Colonic mucosa (tissue), 4 donors: ENCODE data around the gene ANGPTL4. TPM values are rescaled to one million over a fixed set of nuclear protein-coding genes. Genes with fewer than 3 reads are reported as not detected.

ENCODE experiments used
- DNase-seq: peaks from one replicate; pipeline ENCODE4 v3.0.0-alpha.2; 2020
- H3K27ac ChIP-seq: fragments of 200-600 bp; one replicate; pipeline ENCODE4 v1.8.0; 2021
- H3K27me3 ChIP-seq: fragments of 200-600 bp; one replicate; pipeline ENCODE4 v1.8.0; 2021
- H3K36me3 ChIP-seq: fragments of 200-600 bp; one replicate; pipeline ENCODE4 v1.8.0; 2021
- H3K4me1 ChIP-seq: fragments of 200-600 bp; one replicate; pipeline ENCODE4 v1.8.0; 2021; ENCODE audit warnings: mild to moderate bottlenecking
- H3K4me3 ChIP-seq: fragments of 200-600 bp; one replicate; pipeline ENCODE4 v1.8.0; 2021
- H3K9ac ChIP-seq, 2 donors: one replicate each; pipeline ENCODE4 v1.7.0; 2013; ENCODE audit warnings: control low read depth in 2 of 2, low read depth in 2 of 2, low read length in 2 of 2
- H3K9me3 ChIP-seq: fragments of 200-600 bp; one replicate; pipeline ENCODE4 v1.8.0; 2021
- CTCF ChIP-seq: fragments of 200-600 bp; IDR thresholded peaks from one replicate; pipeline ENCODE4 v1.8.0; 2022; ENCODE audit warnings: antibody characterized with exemption, mild to moderate bottlenecking
- intact Hi-C: fragments of 100-400 bp; cut with DNase I; formaldehyde crosslinking; loops from one replicate; pipeline ENCODE4 v1.14.1; 2022
- total RNA-seq, 2 donors: library from RNA; stranded (reverse); fragmentation: NEBNext Ultra II Directional in 1 of 2; extraction: Animal tissue kit (Norgen Biotek cat#: 25700) in 1 of 2; gene quantifications; one replicate each; pipeline ENCODE4 v1.2.1, GENCODE V29; 2021
- donor health status: healthy.
- donor health status: DM: no; HTN: no; CAD: no.
- donor health status: DM: no; HTN: no; CAD: no.

ANGPTL4 gene
- total RNA-seq, 2 donors from 2014 or later = 7.7 to 8.1 TPM

GRCh38 chr19:8397271-8397670, 33.3 kb downstream of the ANGPTL4 start:
- H3K4me1 ChIP-seq = no peaks in the 10 kb centered on the region
- no peak overlapping the region for H3K27ac ChIP-seq
- intact Hi-C loops = loop anchor here (5.0 kb wide), 1 partner anchor 45 kb away; no protein-coding TSS in a partner anchor
- no peak overlapping the region for H3K4me3 ChIP-seq
- H3K9me3 ChIP-seq = no peaks in the 10 kb centered on the region
- no peaks in the 10 kb centered on the region for H3K27me3 ChIP-seq
- no peak overlapping the region for H3K9ac ChIP-seq
- TF ChIP-seq CTCF = no peak
- H3K36me3 ChIP-seq = peaks cover 6% of the 10 kb centered on the region
- DNase-seq = no peak

- intact Hi-C loops = loop anchor here (5.0 kb wide), 1 partner anchor 46 kb away; no protein-coding TSS in a partner anchor
- no peaks in the 10 kb centered on the region for H3K4me1 ChIP-seq
- H3K27me3 ChIP-seq = no peaks in the 10 kb centered on the region
- H3K36me3 ChIP-seq = peaks cover 7% of the 10 kb centered on the region
- no peak overlapping the region for H3K27ac ChIP-seq
- H3K9ac ChIP-seq = no peak overlapping the region
- no peaks in the 10 kb centered on the region for H3K9me3 ChIP-seq
- no peak for DNase-seq
- no peak overlapping the region for H3K4me3 ChIP-seq
- no peak for TF ChIP-seq CTCF
These were observed 33.9 kb downstream of the ANGPTL4 start for GRCh38 chr19:8397746-8398310.

- no peaks in the 10 kb centered on the region for H3K4me1 ChIP-seq
- intact Hi-C loops = loop anchor here (5.0 kb wide), 1 partner anchor 46 kb away; no protein-coding TSS in a partner anchor
- H3K36me3 ChIP-seq = peaks cover 7% of the 10 kb centered on the region
These were observed 34.4 kb downstream of the ANGPTL4 start for GRCh38 chr19:8398311-8398771.

GRCh38 chr19:8399681-8400188, 35.8 kb downstream of the ANGPTL4 start:
- H3K4me1 ChIP-seq = no peaks in the 10 kb centered on the region
- H3K27ac ChIP-seq = no peak overlapping the region
- TF ChIP-seq CTCF = no peak
- H3K27me3 ChIP-seq = no peaks in the 10 kb centered on the region
- no peak overlapping the region for H3K9ac ChIP-seq
- H3K9me3 ChIP-seq = no peaks in the 10 kb centered on the region
- DNase-seq = no peak
- intact Hi-C loops = loop anchor here (5.0 kb wide), 1 partner anchor 47 kb away; no protein-coding TSS in a partner anchor
- H3K4me3 ChIP-seq = no peak overlapping the region
- H3K36me3 ChIP-seq = peaks cover 7% of the 10 kb centered on the region

More at GRCh38 chr19:8398311-8398771, 34.4 kb downstream of the ANGPTL4 start:
- no peak for DNase-seq
- no peaks in the 10 kb centered on the region for H3K27me3 ChIP-seq
- H3K9me3 ChIP-seq = no peaks in the 10 kb centered on the region
- H3K9ac ChIP-seq = no peak overlapping the region
- no peak overlapping the region for H3K27ac ChIP-seq
- H3K4me3 ChIP-seq = no peak overlapping the region
- TF ChIP-seq CTCF = no peak

- Histone ChIP-seq H3K4me3 (no peak overlapping the region), H3K9me3 (no peaks in the 10 kb centered on the region), H3K27me3 (no peaks in the 10 kb centered on the region), H3K36me3 (peaks cover 7% of the 10 kb centered on the region), H3K9ac (no peak overlapping the region), H3K27ac (no peak overlapping the region), H3K4me1 (no peaks in the 10 kb centered on the region)
- TF ChIP-seq CTCF = no peak
- intact Hi-C loops = no loop called here
- no peak for DNase-seq
These were observed 38.0 kb downstream of the ANGPTL4 start for GRCh38 chr19:8401981-8402411.
